GM13977 (cell line): ENCODE data around the gene KSR1.

Source experiments
- DNase-seq: peaks from one replicate; pipeline ENCODE4 v3.0.0; 2012; ENCODE audit warnings: low spot score
- in situ Hi-C: fragments of 300-500 bp; cut with MboI; formaldehyde crosslinking; loops from one replicate; pipeline ENCODE4 v1.12.0; 2022; ENCODE audit warnings: low sequenced_read_pairs, low pct_unique_long_range_greater_than_20kb, mixed read lengths, inconsistent platforms; ENCODE audit not compliant: unreplicated experiment
- TF ChIP-seq, protein P1 (sequence below): IDR thresholded peaks from 2 replicates; pipeline ENCODE4 v1.5.1; 2012; ENCODE audit warnings: mild to moderate bottlenecking, control low read depth; ENCODE audit not compliant: insufficient read depth; ENCODE audit errors: extremely low read depth, missing control alignments

KSR1 gene

GRCh38 chr17:27595208-27595607, 139.0 kb downstream of the KSR1 start:
- DNase-seq = no peak
- TF ChIP-seq, protein P1, sequence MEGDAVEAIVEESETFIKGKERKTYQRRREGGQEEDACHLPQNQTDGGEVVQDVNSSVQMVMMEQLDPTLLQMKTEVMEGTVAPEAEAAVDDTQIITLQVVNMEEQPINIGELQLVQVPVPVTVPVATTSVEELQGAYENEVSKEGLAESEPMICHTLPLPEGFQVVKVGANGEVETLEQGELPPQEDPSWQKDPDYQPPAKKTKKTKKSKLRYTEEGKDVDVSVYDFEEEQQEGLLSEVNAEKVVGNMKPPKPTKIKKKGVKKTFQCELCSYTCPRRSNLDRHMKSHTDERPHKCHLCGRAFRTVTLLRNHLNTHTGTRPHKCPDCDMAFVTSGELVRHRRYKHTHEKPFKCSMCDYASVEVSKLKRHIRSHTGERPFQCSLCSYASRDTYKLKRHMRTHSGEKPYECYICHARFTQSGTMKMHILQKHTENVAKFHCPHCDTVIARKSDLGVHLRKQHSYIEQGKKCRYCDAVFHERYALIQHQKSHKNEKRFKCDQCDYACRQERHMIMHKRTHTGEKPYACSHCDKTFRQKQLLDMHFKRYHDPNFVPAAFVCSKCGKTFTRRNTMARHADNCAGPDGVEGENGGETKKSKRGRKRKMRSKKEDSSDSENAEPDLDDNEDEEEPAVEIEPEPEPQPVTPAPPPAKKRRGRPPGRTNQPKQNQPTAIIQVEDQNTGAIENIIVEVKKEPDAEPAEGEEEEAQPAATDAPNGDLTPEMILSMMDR = no peak
- in situ Hi-C loops = loop anchor here (10.0 kb wide), 1 partner anchor 240 kb away; no protein-coding TSS in a partner anchor

DNA sequence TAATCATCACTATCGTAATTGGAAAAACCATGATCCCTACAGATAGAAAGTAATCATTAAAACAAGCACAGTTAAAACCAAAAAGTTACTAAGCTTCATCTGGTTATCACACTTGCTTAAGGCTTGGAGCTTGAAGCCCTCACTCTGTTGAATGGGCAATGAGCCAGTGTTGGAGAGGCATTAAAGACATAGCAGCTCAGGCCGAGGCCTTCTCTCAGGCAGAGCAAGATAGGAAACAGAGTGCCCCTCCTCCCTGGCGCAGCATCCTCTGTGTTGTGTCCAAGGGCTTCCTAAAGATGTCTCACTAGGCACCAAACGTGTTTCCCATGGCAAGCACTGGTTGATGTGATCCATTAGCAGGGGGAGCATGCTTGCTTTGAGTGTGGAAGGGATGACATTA, 139.8 kb downstream of the KSR1 start:
- in situ Hi-C loops = loop anchor here (10.0 kb wide), 1 partner anchor 241 kb away; no protein-coding TSS in a partner anchor
- DNase-seq = no peak
- TF ChIP-seq, protein P1 = no peak

DNA sequence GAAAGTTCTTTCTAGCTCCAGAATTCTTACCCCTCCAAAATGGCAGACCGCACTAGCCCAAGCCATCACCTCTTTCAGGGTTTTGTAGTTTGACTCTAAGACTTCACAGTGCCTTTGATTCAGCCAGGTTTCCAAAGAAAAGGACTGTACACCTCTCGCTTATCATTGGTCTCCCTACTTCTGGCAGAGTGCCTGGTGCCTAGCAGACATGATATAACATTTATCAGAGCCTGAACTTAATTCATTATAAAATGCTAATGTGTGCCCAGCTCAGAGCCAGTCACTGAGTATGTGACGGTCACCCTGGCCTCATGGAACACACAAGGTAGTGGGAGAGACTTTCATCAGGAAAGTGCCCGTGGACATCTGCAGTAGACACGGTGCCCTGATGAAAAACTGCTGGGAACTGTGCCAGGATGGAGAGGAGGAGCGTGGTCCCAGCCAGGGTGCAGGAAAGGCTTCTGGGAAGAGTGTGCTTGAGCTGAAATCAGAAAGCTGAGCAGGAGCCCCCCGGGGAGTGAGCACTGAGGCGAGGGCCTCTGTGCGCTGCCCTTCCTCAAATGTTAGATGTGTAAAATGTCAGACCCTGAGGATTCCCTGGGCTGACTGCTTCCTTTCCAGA, 140.4 kb downstream of the KSR1 start:
- in situ Hi-C loops = loop anchor here (10.0 kb wide), 1 partner anchor 242 kb away; no protein-coding TSS in a partner anchor
- TF ChIP-seq, protein P1 = no peak
- no peak for DNase-seq

- in situ Hi-C loops = loop anchor here (10.0 kb wide), 1 partner anchor 242 kb away; no protein-coding TSS in a partner anchor
- TF ChIP-seq, protein P1 = no peak
- DNase-seq = no peak
Observed at GRCh38 chr17:27597188-27597580, 140.9 kb downstream of the KSR1 start.

DNA sequence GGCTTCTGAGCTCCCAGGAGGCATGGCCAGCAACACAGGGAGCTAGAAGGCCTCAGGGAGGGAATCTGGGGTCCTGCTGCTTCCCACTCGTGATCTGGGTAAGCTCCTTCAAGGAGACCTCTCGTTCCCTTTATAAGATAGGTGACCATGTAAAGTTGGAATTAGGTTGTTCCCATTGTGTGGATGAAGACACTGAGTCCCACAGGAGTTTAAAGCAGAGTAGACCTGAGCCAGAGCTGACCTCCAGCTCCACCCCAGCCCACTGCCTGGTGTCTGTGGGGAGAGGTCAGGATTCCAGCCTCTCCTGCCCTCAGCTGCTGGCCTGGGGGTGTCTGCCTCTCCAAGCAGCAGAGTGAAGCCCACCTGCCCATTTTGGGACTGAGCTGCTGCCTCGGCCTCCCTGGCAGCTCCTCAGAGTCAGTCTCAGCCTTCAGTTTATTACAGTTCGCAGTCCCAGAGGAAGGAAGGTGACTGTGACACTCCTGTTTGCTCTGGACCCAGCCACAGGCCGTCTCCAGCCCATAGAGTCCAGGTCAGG, 141.6 kb downstream of the KSR1 start:
- no peak for DNase-seq
- TF ChIP-seq, protein P1 = no peak
- in situ Hi-C loops = loop anchor here (10.0 kb wide), 1 partner anchor 243 kb away; no protein-coding TSS in a partner anchor

- TF ChIP-seq, protein P1 = no peak
- no peak for DNase-seq
- in situ Hi-C loops = loop anchor here (10.0 kb wide), 1 partner anchor 244 kb away; no protein-coding TSS in a partner anchor
Observed at GRCh38 chr17:27598337-27599050, 142.2 kb downstream of the KSR1 start.
